CD14-positive monocyte (primary cell): ENCODE measurements around the gene TGM2. TPM values are rescaled to one million over a fixed set of nuclear protein-coding genes. Genes with fewer than 3 reads are reported as not detected.

Experiments
- DNase-seq, 3 donors: peaks; one replicate each; pipeline ENCODE4 v3.0.0-alpha.2; 2011 to 2022
- H2AFZ ChIP-seq: 2 replicates; pipeline ENCODE4 v1.6.0; 2012; ENCODE audit warnings: mild to moderate bottlenecking, low read depth, low read length, inconsistent platforms; ENCODE audit not compliant: insufficient read depth, poor library complexity, severe bottlenecking
- H3K27ac ChIP-seq, 2 donors: 1 replicate in 1 of 2; 2 replicates in 1 of 2; pipeline ENCODE4 v1.5.1; 2012 to 2013; ENCODE audit warnings: low read length in 2 of 2, control low read depth in 1 of 2, inconsistent platforms in 1 of 2, low read depth in 1 of 2, mild to moderate bottlenecking in 1 of 2
- H3K27me3 ChIP-seq, 2 donors: one replicate each; pipeline versions ENCODE4 v1.6.0 to v1.6.1; 2011 to 2013; ENCODE audit warnings: low read length in 2 of 2; ENCODE audit not compliant: control insufficient read depth in 2 of 2, insufficient read depth in 2 of 2
- H3K36me3 ChIP-seq, 2 donors: replicated peaks in 1 of 2; 1 replicate in 1 of 2; 2 replicates in 1 of 2; pipeline versions ENCODE4 v1.5.1 to v1.6.1; 2012 to 2013; ENCODE audit warnings: low read length in 2 of 2, control low read depth in 1 of 2, inconsistent platforms in 1 of 2, mild to moderate bottlenecking in 1 of 2; ENCODE audit not compliant: insufficient read depth in 2 of 2, control insufficient read depth in 1 of 2
- H3K4me1 ChIP-seq, 2 donors: 1 replicate in 1 of 2; 2 replicates in 1 of 2; pipeline versions ENCODE4 v1.5.1 to v1.6.1; 2012 to 2013; ENCODE audit warnings: low read length in 2 of 2, control low read depth in 1 of 2, inconsistent platforms in 1 of 2, mild to moderate bottlenecking in 1 of 2, moderate library complexity in 1 of 2; ENCODE audit not compliant: insufficient read depth in 2 of 2, control insufficient read depth in 1 of 2
- H3K4me2 ChIP-seq: replicated peaks from 2 replicates; pipeline ENCODE3; 2012; ENCODE audit warnings: low read length, moderate library complexity, mild to moderate bottlenecking; ENCODE audit not compliant: poor library complexity, severe bottlenecking; ENCODE audit errors: extremely low read depth
- H3K4me3 ChIP-seq, 3 experiments: fragments of 200-600 bp in 1 of 3; sonication (generic) in 1 of 3; replicated peaks in 1 of 3; 1 replicate in 2 of 3; 2 replicates in 1 of 3; pipeline ENCODE4 v1.5.1; 2011 to 2013; ENCODE audit warnings: low read length in 3 of 3, mild to moderate bottlenecking in 3 of 3, control low read depth in 2 of 3, low read depth in 2 of 3, inconsistent platforms in 1 of 3, moderate library complexity in 1 of 3
- H3K79me2 ChIP-seq: 2 replicates; pipeline ENCODE4 v1.6.0; 2012; ENCODE audit warnings: mild to moderate bottlenecking, control low read depth, inconsistent platforms, low read length, moderate library complexity; ENCODE audit not compliant: insufficient read depth
- H3K9ac ChIP-seq: 2 replicates; pipeline ENCODE4 v1.6.0; 2017; ENCODE audit warnings: low read length, mild to moderate bottlenecking; ENCODE audit not compliant: insufficient read depth, poor library complexity, severe bottlenecking
- H3K9me3 ChIP-seq, 2 donors: replicated peaks in 1 of 2; 1 replicate in 1 of 2; 2 replicates in 1 of 2; pipeline versions ENCODE4 v1.5.1 to v1.6.1; 2012 to 2013; ENCODE audit warnings: low read length in 2 of 2, control low read depth in 1 of 2; ENCODE audit not compliant: control insufficient read depth in 1 of 2, insufficient read depth in 1 of 2
- H4K20me1 ChIP-seq: 2 replicates; pipeline ENCODE4 v1.6.0; 2012; ENCODE audit warnings: mild to moderate bottlenecking, low read length, control low read depth, moderate library complexity; ENCODE audit not compliant: insufficient read depth
- H3K27ac Mint-ChIP-seq, 7 donors: one replicate each; pipeline ENCODE4 v1.8.0; 2020; ENCODE audit warnings: mild to moderate bottlenecking in 7 of 7, mixed read lengths in 7 of 7, moderate library complexity in 6 of 7, inconsistent platforms in 2 of 7
- H3K27me3 Mint-ChIP-seq, 3 donors: one replicate each; pipeline ENCODE4 v1.8.0; 2021 to 2022; ENCODE audit warnings: low read depth in 3 of 3, mild to moderate bottlenecking in 3 of 3, mixed read lengths in 3 of 3, moderate library complexity in 3 of 3, inconsistent platforms in 1 of 3
- H3K36me3 Mint-ChIP-seq, 2 donors: one replicate each; pipeline ENCODE4 v1.8.0; 2020; ENCODE audit warnings: mixed read lengths in 2 of 2, inconsistent platforms in 1 of 2, mild to moderate bottlenecking in 1 of 2
- H3K4me1 Mint-ChIP-seq: one replicate; pipeline ENCODE4 v1.8.0; 2020; ENCODE audit warnings: mild to moderate bottlenecking, mixed read lengths
- H3K4me3 Mint-ChIP-seq, 2 donors: one replicate each; pipeline ENCODE4 v1.8.0; 2020; ENCODE audit warnings: mild to moderate bottlenecking in 2 of 2, mixed read lengths in 2 of 2, moderate library complexity in 1 of 2
- H3K9me3 Mint-ChIP-seq, 7 donors: one replicate each; pipeline ENCODE4 v1.8.0; 2020 to 2022; ENCODE audit warnings: mixed read lengths in 7 of 7, mild to moderate bottlenecking in 6 of 7, moderate library complexity in 6 of 7, inconsistent platforms in 2 of 7
- WGBS: methylation state at CpG from one replicate; pipeline ENCODE4 v1.1.5; 2013; ENCODE audit warnings: missing lambda C conversion rate; ENCODE audit not compliant: insufficient coverage; 5-methylcytosine and 5-hydroxymethylcytosine counted together
- intact Hi-C, 2 donors: fragments of 100-400 bp; cut with micrococcal nuclease; formaldehyde crosslinking; loops; one replicate each; pipeline versions ENCODE4 v1.15.0 to v1.15.1; 2023
- polyA plus RNA-seq, 3 donors: library from polyadenylated mRNA; depleted of rRNA in 1 of 3; unstranded in 2 of 3; stranded (reverse) in 1 of 3; fragments of 300-500 nt in 2 of 3; fragments of >200 nt in 1 of 3; fragmentation: Illumina TruSeq in 2 of 3; gene quantifications; 1 replicate in 2 of 3; 2 replicates in 1 of 3; pipeline ENCODE4 v1.2.3, GENCODE V29; 2012 to 2021
- TF ChIP-seq, protein P1 (sequence below): fragments of 200-600 bp; IDR thresholded peaks from one replicate; pipeline ENCODE4 v1.8.0; 2022; ENCODE audit warnings: antibody characterized with exemption, mild to moderate bottlenecking

Gene TGM2
- polyA plus RNA-seq, 3 donors = 0.47 to 1.7 (median 1.6) TPM

DNA sequence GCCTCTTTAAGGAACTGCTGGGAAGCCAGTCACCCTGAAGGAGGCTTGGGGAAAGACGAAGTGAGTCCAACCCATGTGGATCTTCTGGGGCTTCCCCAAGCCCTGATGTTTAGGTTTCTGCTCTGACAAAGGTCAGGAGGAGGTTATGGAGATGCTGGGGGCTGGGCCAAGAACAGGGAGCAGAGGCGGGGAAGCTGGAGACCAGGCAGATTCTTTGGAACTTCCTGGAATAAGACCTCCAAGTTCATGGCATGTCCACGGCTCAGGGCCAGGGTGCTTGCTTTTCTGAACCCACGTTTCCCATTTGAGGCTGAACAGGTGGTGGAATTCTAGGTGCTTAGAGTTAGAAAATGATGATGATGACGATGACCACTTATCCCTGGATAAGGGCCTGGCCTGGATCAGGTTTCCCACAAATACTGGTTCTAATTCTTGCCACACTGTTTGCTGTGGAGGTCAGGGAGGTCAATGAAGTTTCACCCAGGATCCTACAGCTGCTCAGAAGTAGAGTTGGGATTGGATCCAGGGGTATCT lies 30.0 kb upstream of the TGM2 start:
- peaks cover 3 to 6% (median 3%) of the 10 kb centered on the region in 3 donors for H3K27me3 Mint-ChIP-seq
- no peaks in the 10 kb centered on the region for H3K9me3 ChIP-seq
- peaks cover 56% of the 10 kb centered on the region for H3K4me1 Mint-ChIP-seq
- intact Hi-C loops = no loop called here
- no peak overlapping the region for H3K4me3 ChIP-seq
- H4K20me1 ChIP-seq = no peaks in the 10 kb centered on the region
- no peak overlapping the region for H3K4me3 Mint-ChIP-seq
- peaks cover 0 to 3% of the 10 kb centered on the region in 2 donors for H3K36me3 Mint-ChIP-seq
- H3K79me2 ChIP-seq = no peaks in the 10 kb centered on the region
- no peak overlapping the region for H2AFZ ChIP-seq
- H3K9me3 Mint-ChIP-seq = peaks cover 0 to 6% (median 1%) of the 10 kb centered on the region in 7 donors
- 90% methylated on average over 4 of the region's 5 CpGs for WGBS
- no peak overlapping the region for H3K27ac ChIP-seq
- TF ChIP-seq, protein P1, sequence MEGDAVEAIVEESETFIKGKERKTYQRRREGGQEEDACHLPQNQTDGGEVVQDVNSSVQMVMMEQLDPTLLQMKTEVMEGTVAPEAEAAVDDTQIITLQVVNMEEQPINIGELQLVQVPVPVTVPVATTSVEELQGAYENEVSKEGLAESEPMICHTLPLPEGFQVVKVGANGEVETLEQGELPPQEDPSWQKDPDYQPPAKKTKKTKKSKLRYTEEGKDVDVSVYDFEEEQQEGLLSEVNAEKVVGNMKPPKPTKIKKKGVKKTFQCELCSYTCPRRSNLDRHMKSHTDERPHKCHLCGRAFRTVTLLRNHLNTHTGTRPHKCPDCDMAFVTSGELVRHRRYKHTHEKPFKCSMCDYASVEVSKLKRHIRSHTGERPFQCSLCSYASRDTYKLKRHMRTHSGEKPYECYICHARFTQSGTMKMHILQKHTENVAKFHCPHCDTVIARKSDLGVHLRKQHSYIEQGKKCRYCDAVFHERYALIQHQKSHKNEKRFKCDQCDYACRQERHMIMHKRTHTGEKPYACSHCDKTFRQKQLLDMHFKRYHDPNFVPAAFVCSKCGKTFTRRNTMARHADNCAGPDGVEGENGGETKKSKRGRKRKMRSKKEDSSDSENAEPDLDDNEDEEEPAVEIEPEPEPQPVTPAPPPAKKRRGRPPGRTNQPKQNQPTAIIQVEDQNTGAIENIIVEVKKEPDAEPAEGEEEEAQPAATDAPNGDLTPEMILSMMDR = no peak
- H3K27ac Mint-ChIP-seq = peak overlapping the region in 4 of 7 donors; percentile 51 to 96 (median 84)
- H3K27me3 ChIP-seq = no peaks in the 10 kb centered on the region
- peaks cover 36 to 46% of the 10 kb centered on the region in 2 donors for H3K4me1 ChIP-seq
- H3K36me3 ChIP-seq = no peaks in the 10 kb centered on the region
- DNase-seq = peak in 1 of 3 donors; percentile 53
- H3K9ac ChIP-seq = no peak overlapping the region
- H3K4me2 ChIP-seq = no peak overlapping the region

DNA sequence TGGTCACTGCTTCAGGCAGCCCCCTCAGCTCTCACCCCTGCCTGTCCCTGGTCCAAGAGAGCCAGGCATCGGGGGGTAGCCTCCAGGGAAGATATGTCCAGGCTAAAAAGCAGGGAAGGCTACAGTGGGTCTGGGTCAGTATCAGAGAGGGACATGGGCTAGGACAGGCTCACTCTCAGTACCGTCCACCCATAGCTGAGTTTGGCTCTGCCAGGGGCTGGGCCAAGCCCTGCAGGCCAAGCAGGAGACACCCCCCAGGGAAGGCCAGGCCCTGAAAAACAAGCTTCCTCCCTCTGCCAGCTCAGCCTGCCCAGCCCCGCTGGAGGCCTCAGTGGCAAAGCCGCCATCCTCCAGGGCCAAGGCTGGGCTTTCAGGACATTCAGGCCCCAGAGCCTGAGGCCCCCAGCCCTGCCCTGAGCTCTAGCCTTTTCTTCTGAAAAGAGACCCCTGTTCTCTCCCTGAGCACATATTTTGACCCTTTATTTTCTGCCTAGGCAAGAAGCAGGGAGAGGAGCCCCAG lies 28.6 kb upstream of the TGM2 start:
- Histone ChIP-seq H3K4me1 (peaks cover 34 to 44% of the 10 kb centered on the region in 2 donors), H3K27me3 (no peaks in the 10 kb centered on the region), H4K20me1 (no peaks in the 10 kb centered on the region), H3K79me2 (no peaks in the 10 kb centered on the region), H3K4me3 (no peak overlapping the region), H2AFZ (no peak overlapping the region), H3K9ac (no peak overlapping the region), H3K9me3 (no peaks in the 10 kb centered on the region), H3K36me3 (no peaks in the 10 kb centered on the region), H3K27ac (no peak overlapping the region), H3K4me2 (no peak overlapping the region)
- TF ChIP-seq, protein P1 = no peak
- Mint-ChIP-seq H3K27me3 (peaks cover 3 to 6% (median 3%) of the 10 kb centered on the region in 3 donors), H3K4me3 (no peak overlapping the region), H3K36me3 (peaks cover 0 to 3% of the 10 kb centered on the region in 2 donors), H3K27ac (peak overlapping the region in 2 of 7 donors; percentile 41 to 71), H3K4me1 (peaks cover 54% of the 10 kb centered on the region), H3K9me3 (peaks cover 0 to 6% (median under 1%) of the 10 kb centered on the region in 7 donors)
- WGBS = 90% methylated on average over 3 of the region's 4 CpGs
- no peak for DNase-seq
- intact Hi-C loops = no loop called here
